A549 (cell line): ENCODE data around the gene SH2B2. TPM values are rescaled to one million over a fixed set of nuclear protein-coding genes. Genes with fewer than 3 reads are reported as not detected.

Experiments
- ATAC-seq, 2 experiments: fragments of 200-7000 bp in 1 of 2; fragments of >200 bp in 1 of 2; cut with Nextera tagmentation in 1 of 2; cut with Tn5 transposase in 1 of 2; 3 replicates each; pipeline versions ENCODE4 v1.8.0 to v1.9.1; 2018 to 2020; ENCODE audit warnings: mild to moderate bottlenecking in 1 of 2, moderate library complexity in 1 of 2
- CTCF ChIA-PET: fragments of 300-600 bp; sonication (Branson Sonifier 250); formaldehyde crosslinking; extraction: SDS; loops from one replicate; lab custom pipeline; 2021; ENCODE audit warnings: antibody characterized with exemption, inconsistent platforms; lab: Yijun Ruan, JAX
- POLR2A ChIA-PET: fragments of 350-600 bp; formaldehyde crosslinking; extraction: SDS; loops from one replicate; lab custom pipeline; 2021; ENCODE audit warnings: antibody characterized with exemption, inconsistent platforms; lab: Yijun Ruan, JAX
- DNase-seq, 2 experiments: peaks; one replicate each; pipeline versions ENCODE4 v3.0.0 to v3.0.0-alpha.2; 2011 to 2016; ENCODE audit warnings: low read depth in 1 of 2, low spot score in 1 of 2
- FAIRE-seq: peaks from 2 replicates; lab custom pipeline; 2011; peaks lifted over from hg19 to GRCh38; lab: Jason Lieb, UNC
- H3K27ac ChIP-seq, 2 experiments: fragments of >200 bp; sonication (Bioruptor Twin); formaldehyde crosslinking; 3 replicates each; pipeline ENCODE4 v1.5.1; 2016 to 2017
- H3K4me1 ChIP-seq: fragments of >200 bp; sonication (Bioruptor Twin); formaldehyde crosslinking; 3 replicates; pipeline ENCODE4 v1.6.1; 2016
- H3K4me2 ChIP-seq: fragments of >200 bp; sonication (Bioruptor Twin); formaldehyde crosslinking; 3 replicates; pipeline ENCODE4 v1.6.1; 2016
- H3K4me3 ChIP-seq: fragments of >200 bp; sonication (Bioruptor Twin); formaldehyde crosslinking; 3 replicates; pipeline ENCODE4 v1.5.1; 2016
- H3K9me3 ChIP-seq: fragments of >200 bp; sonication (Bioruptor Twin); formaldehyde crosslinking; 3 replicates; pipeline ENCODE4 v1.6.1; 2016
- CBX2 ChIP-seq: fragments of 200-600 bp; sonication (generic); IDR thresholded peaks from 2 replicates; pipeline ENCODE4 v1.6.1; 2016; ENCODE audit warnings: low read depth, mild to moderate bottlenecking, borderline replicate concordance
- CTCF ChIP-seq: fragments of >200 bp; sonication (Bioruptor Twin); formaldehyde crosslinking; IDR thresholded peaks from 3 replicates; pipeline ENCODE4 v1.5.1; 2016
- E2F6 ChIP-seq: IDR thresholded peaks from 2 replicates; pipeline ENCODE4 v1.6.1; 2012; ENCODE audit warnings: low read depth, borderline replicate concordance
- ELK1 ChIP-seq: fragments of 150-350 bp; IDR thresholded peaks from 2 replicates; pipeline ENCODE4 v1.6.1; 2014; ENCODE audit warnings: low read depth, mild to moderate bottlenecking, low read length
- EP300 ChIP-seq, 2 experiments: fragments of >200 bp; sonication (Bioruptor Twin); formaldehyde crosslinking; IDR thresholded peaks; 2 replicates in 1 of 2; 3 replicates in 1 of 2; pipeline ENCODE4 v1.6.1; 2016 to 2017
- ESRRA ChIP-seq: fragments of 150-350 bp; IDR thresholded peaks from 2 replicates; pipeline ENCODE4 v1.6.1; 2014; ENCODE audit warnings: mild to moderate bottlenecking, low read length, borderline replicate concordance
- FOSB ChIP-seq: fragments of 250-450 bp; sonication (Bioruptor Pico); IDR thresholded peaks from 2 replicates; pipeline ENCODE4 v1.5.0; 2020; ENCODE audit warnings: mild to moderate bottlenecking, moderate library complexity
- GATA3 ChIP-seq: IDR thresholded peaks from 2 replicates; pipeline ENCODE4 v1.6.1; 2012; ENCODE audit warnings: borderline replicate concordance
- HDAC2 ChIP-seq: fragments of 200-600 bp; sonication (generic); IDR thresholded peaks from 2 replicates; pipeline ENCODE4 v1.6.1; 2016
- HES2 ChIP-seq: fragments of >200 bp; sonication (Bioruptor Twin); formaldehyde crosslinking; IDR thresholded peaks from 2 replicates; pipeline ENCODE4 v1.6.1; 2016
- HMGXB4 ChIP-seq: fragments of 250-450 bp; sonication (Bioruptor Pico); IDR thresholded peaks from 2 replicates; pipeline ENCODE4 v1.5.0; 2021; ENCODE audit warnings: mild to moderate bottlenecking, moderate library complexity, borderline replicate concordance
- HOXB5 ChIP-seq: fragments of 250-450 bp; sonication (Bioruptor Pico); IDR thresholded peaks from 2 replicates; pipeline ENCODE4 v1.5.0; 2020; ENCODE audit warnings: mild to moderate bottlenecking, moderate library complexity
- JUNB ChIP-seq: fragments of >200 bp; sonication (Bioruptor Twin); formaldehyde crosslinking; IDR thresholded peaks from 2 replicates; pipeline ENCODE4 v1.6.1; 2016
- KDM1A ChIP-seq: fragments of 200-600 bp; sonication (generic); IDR thresholded peaks from 2 replicates; pipeline ENCODE4 v1.6.1; 2016; ENCODE audit warnings: low read depth, mild to moderate bottlenecking
- KDM5A ChIP-seq: fragments of 200-600 bp; sonication (generic); IDR thresholded peaks from 2 replicates; pipeline ENCODE4 v1.6.1; 2016; ENCODE audit warnings: antibody characterized with exemption, mild to moderate bottlenecking
- MAFK ChIP-seq: fragments of 450-650 bp; IDR thresholded peaks from 2 replicates; pipeline ENCODE4 v1.6.1; 2014; ENCODE audit not compliant: partially characterized antibody
- MAX ChIP-seq: IDR thresholded peaks from 2 replicates; pipeline ENCODE4 v1.6.1; 2012
- REST ChIP-seq: fragments of 200-600 bp; sonication (generic); IDR thresholded peaks from 2 replicates; pipeline ENCODE4 v1.6.1; 2016; ENCODE audit warnings: antibody characterized with exemption, mild to moderate bottlenecking, moderate library complexity
- SREBF2 ChIP-seq: fragments of 450-650 bp; IDR thresholded peaks from 2 replicates; pipeline ENCODE4 v1.6.1; 2014; ENCODE audit warnings: mild to moderate bottlenecking, moderate library complexity
- TFCP2L1 ChIP-seq: fragments of 250-450 bp; sonication (Bioruptor Pico); IDR thresholded peaks from 2 replicates; pipeline ENCODE4 v1.5.0; 2021; ENCODE audit warnings: mild to moderate bottlenecking
- ZC3H11A ChIP-seq: fragments of 450-650 bp; IDR thresholded peaks from 2 replicates; pipeline ENCODE4 v1.6.1; 2014; ENCODE audit warnings: antibody characterized with exemption, mild to moderate bottlenecking
- ZFP36 ChIP-seq: fragments of 450-650 bp; IDR thresholded peaks from 2 replicates; pipeline ENCODE4 v1.6.1; 2014; ENCODE audit warnings: borderline replicate concordance; ENCODE audit not compliant: partially characterized antibody
- WGBS: methylation state at CpG from one replicate; pipeline ENCODE4 v1.1.6; 2017; ENCODE audit errors: missing lambda C conversion rate; 5-methylcytosine and 5-hydroxymethylcytosine counted together
- polyA plus RNA-seq, 4 experiments: library from polyadenylated mRNA; depleted of rRNA in 3 of 4; stranded (reverse); fragments of >200 nt; fragmentation: RNase III in 1 of 4; extraction: RNeasy Plus Mini Kit Qiagen cat#74134 plus additional on column Dnase treatment in 1 of 4; gene quantifications; 2 replicates in 3 of 4; 3 replicates in 1 of 4; pipeline ENCODE4 v1.2.3, GENCODE V29; 2011 to 2017

Gene SH2B2
- polyA plus RNA-seq, 2 of the 4 experiments (the other 2 are of a cell fraction) = 1.1 to 2.3 TPM

- H3K4me2 ChIP-seq = no peak overlapping the region
- FAIRE-seq = no peak
- TF ChIP-seq EP300 (IDR thresholded peaks at IDR 0.05) = no peak
- TF ChIP-seq KDM1A = no peak
- TF ChIP-seq MAX = no peak
- no peak for TF ChIP-seq TFCP2L1 (CRISPR knock-in tag)
- TF ChIP-seq ZC3H11A = no peak
- no peak for TF ChIP-seq ELK1
- TF ChIP-seq JUNB = no peak
- no peak for TF ChIP-seq GATA3
- no peak for TF ChIP-seq ESRRA
- TF ChIP-seq HDAC2 = no peak
- TF ChIP-seq, all 56 proteins: peak for 0
- no peak for DNase-seq
- Histone ChIP-seq H3K4me1 (no peaks in the 10 kb centered on the region), H3K9me3 (no peaks in the 10 kb centered on the region), H3K27ac (no peak overlapping the region), H3K4me3 (no peak overlapping the region)
- POLR2A ChIA-PET = no interaction called here
- 82% methylated on average over 15 of the region's 15 CpGs for WGBS
- no peak for ATAC-seq
- CTCF ChIA-PET = interaction anchor here (0.7 to 7.5 kb wide), 5 partner anchors 16 to 719 kb away, joined by 3 to 47 read pairs (median 4); no protein-coding TSS in a partner anchor
These were observed 30.8 kb upstream of the SH2B2 start for GRCh38 chr7:102255916-102256315.

GRCh38 chr7:102258073-102258748, 28.5 kb upstream of the SH2B2 start:
- H3K9me3 ChIP-seq = no peaks in the 10 kb centered on the region
- no peaks in the 10 kb centered on the region for H3K4me1 ChIP-seq
- no peak overlapping the region for H3K4me2 ChIP-seq
- no peak overlapping the region for H3K27ac ChIP-seq
- DNase-seq (no peak), FAIRE-seq (no peak), ATAC-seq (no peak)
- POLR2A ChIA-PET = no interaction called here
- CTCF ChIA-PET = interaction anchor here (0.7 to 6.8 kb wide), 2 partner anchors 15 to 715 kb away, joined by 3 to 43 read pairs; no protein-coding TSS in a partner anchor
- 83% methylated on average over 19 of the region's 25 CpGs for WGBS
- TF ChIP-seq HES2 (no peak), MAFK (no peak), HDAC2 (no peak), HOXB5 (CRISPR knock-in tag) (no peak), E2F6 (no peak), HMGXB4 (CRISPR knock-in tag) (no peak), REST (no peak), ZFP36 (no peak), CTCF (no peak), TFCP2L1 (CRISPR knock-in tag) (no peak), FOSB (CRISPR knock-in tag) (no peak), ELK1 (no peak), KDM5A (no peak), CBX2 (no peak), SREBF2 (no peak)
- no peak overlapping the region for H3K4me3 ChIP-seq
